ENCODE measurements around the gene C1QTNF8.

Gene C1QTNF8

DNA sequence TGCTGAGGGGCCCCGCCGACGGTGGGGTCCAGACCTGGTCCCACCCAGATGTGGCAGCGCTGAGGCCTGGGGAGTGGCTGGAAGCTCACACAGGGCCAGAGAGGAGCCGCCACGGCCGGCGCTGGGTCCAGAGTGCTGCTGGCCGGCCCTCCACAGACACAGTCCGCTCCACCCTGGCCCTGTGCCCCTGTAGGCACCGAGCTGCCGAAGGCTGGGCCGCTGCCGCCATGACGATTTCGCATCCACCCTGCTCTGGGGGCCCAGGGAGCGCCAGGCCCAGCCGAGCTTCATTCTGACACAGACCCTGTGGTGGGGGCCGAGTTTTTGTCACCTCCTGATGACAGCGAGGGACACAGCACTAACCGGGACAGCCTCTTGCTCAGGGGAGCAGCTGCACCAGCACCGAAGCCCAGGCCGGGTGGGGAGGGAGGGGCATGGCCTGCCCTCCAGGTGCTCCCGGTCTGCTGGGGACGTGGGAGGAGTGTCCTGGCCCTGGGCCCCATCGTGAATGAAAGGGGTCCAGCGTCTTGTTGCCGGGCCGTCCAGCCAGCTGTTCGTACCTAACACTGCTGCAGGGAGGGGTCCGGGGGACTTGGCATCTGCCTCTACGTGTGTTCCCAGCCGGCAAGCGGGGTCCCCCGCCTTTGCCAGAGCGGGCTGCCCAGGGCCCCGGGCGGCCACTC, 50.6 kb downstream of the C1QTNF8 start:
- DNase-seq (ENCODE audit: low spot score) = no peak

DNA sequence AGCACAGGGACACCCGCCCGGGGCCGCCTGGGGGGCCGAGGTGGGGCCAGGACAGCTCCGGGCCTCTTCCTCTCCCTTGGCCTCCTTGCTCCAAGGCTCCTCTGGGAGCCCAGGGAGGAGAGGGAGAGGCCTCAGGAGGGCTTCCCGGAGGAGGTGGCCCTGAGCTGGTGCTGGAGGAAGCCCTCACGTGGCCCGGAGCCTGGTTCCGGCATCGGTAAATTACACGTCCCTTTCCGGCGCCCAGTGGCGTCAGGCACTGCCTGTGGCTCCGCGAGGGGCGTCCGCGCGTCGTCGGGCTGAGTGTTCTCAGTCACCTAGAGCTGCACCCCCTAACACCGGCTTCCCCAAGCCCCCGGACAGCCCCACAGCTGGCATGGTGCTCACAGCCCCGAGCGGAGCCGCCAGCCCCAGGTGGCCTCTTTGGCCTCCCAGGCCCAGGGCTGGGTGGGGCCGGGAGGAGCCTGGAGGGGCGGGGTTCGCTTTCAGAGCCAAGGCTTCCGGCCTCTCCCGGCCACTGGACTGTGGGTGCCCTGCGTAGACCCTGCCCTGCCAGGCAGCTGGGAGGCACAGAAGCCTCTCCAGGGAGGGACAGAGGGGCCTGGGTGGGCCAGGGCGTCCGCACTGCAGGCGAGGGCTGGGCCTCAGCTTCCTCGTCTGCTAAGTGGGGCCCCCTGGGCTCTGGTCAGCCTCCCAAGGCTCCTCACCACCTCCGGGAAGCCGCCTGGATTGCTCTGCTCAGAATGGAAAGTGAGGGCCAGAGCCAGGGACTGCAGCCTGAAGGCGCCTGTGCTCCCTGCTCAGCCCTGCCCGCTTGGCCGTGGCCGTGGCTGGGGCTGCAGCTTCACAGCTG, 51.4 kb downstream of the C1QTNF8 start:
- DNase-seq (ENCODE audit: low spot score) = no peak

DNA sequence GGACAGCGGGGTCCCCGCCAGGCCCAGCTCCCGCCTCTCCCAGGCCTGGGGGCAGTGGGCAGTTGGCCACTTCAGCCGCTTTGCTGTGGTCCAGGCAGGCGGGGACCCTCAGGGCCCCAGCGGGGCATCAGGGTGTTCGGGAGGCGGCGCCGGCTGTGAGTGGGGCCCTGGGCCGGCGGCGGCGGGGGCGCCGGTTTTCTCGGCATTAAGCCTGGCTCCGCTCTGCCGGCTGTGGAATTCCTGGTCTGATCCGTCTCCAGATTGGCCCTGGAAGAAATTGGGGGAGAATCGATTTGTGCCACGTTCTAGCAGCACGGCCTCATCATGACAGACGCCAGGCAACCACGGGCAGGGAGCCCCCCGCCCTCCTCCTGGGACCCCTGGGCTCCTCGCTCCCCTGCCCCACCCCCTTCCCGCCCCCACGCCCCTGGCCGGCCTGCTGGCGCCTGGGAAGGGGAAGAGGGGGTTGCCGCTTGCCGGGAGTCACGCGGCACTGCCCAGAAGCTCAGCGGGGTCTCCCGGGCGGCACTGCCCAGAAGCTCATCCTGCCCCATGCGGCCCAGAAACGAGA, 52.1 kb downstream of the C1QTNF8 start:
- no peak for DNase-seq (ENCODE audit: low spot score)

DNA sequence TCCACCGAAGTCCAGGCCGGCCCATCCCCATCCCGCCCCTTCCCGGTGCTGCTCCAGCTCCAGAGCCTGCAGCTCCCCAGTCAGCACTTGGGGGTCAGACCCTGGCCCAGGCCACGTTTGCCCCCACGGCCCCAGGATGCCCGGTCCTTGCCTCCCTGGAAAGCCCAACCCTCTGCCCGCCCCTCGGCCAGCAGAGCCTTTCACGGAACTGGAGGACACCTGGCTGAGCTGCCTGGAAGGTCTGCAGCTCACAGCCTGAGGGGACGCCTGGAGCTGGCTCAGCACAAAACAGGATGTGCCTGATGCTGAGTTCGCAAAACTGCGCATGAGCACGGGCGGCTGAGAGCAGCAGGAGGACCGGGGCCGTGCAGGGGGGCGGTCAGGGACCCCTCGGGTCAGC, 53.2 kb downstream of the C1QTNF8 start:
- DNase-seq (ENCODE audit: low spot score) = no peak

DNA sequence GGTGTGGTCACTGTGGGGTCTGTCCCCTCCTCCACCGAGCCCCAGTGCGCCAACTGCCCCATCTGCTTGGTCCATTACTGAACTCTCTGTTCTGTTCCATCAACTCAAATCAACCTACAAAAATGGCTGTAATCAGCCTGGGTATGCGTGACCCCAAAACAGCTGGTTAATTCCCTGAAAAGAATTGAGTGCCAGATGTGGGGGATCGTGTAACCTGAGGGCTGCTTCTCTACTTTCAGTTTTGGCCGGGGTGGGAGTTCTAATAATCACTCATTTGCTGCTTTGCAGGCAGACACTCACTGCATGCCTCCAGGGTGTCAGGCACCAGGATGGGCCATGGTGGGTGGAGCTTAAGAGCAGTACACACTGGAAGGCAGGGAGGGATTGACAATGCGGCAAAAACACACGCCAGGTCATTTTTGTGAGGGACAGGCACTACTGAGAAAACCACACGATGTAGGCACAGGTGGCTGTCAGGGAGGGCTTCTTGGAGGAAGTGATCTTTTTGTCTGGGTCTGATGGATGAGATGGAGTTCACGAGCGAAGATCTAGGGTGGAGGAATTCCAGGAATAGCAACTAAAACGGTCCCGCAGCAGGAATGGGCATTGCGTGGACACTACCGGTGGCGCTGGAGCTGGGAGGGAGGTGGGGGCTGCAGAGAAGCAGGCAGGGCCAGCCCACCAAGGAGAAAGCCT, 53.8 kb downstream of the C1QTNF8 start:
- peak; percentile 20 for DNase-seq (ENCODE audit: low spot score)

DNA sequence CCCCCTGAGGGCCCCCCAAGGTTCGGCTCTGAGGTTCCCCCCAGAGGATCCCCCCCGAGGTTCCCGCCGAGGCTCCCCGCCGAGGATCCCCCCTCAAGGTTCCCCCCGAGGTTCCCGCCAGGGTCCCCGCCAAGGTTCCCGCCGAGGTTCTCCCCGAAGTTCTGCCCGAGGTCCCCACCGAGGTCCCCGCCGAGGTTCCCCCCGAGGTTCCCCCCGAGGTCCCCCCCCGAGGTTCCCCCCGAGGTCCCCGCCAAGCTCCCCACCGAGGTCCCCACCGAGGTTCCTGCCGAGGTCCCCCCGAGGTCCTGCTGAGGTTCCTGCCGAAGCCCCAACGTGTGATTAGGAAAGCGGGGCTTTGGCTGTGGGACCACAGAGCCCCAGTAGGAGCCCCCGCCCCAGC, 55.7 kb downstream of the C1QTNF8 start:
- no peak for DNase-seq (ENCODE audit: low spot score)

DNA sequence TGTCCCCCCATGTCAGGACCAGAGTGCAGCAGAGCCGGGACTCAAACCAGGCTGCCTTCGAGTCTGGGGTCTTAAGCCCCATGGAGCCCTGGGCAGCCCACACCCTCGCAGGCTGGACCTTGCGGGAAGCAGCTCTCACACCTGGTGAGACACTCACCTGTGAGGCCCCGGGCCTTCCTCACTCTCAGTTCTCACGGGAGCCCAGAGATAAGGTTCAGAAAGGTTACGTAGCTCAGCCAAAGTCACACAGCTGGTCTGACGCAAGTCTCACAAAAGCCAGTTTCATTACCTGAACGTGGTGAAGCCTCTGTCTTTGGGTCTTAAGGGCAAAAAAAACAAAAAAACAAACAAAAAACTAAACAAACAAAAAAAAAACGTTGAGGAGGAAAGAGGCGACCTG, 56.3 kb downstream of the C1QTNF8 start:
- no peak for DNase-seq (ENCODE audit: low spot score)

DNA sequence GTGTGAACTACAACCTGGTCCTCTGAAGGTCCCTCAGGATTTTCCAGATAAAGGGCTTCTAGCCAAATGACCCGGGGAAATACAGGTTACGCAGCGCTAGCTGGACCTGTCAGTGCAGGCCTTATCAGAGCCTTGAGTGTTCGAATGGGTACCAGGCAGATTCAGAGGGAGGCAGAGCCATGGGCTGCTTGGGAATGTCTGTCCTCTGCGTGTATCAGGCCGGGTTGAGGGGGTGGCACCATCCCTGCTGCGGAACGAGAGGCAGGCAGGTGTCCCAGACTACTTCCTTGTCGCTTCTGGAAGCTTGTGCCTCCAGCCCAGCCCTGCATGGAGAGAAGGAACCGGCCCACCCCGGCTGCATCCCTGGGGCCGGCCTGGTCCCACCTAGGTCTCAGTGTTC, 57.1 kb downstream of the C1QTNF8 start:
- DNase-seq (ENCODE audit: low spot score) = no peak
